ENCODE data around the gene RACK1.

The RACK1 gene

GRCh38 chr5:181221792-181222629 lies 21.7 kb downstream of the RACK1 start:
- H3K4me3 ChIP-seq (ENCODE audit: low read length), result peak overlapping the region; percentile 86
- DNase-seq (ENCODE audit: low read depth), result no peak

DNA sequence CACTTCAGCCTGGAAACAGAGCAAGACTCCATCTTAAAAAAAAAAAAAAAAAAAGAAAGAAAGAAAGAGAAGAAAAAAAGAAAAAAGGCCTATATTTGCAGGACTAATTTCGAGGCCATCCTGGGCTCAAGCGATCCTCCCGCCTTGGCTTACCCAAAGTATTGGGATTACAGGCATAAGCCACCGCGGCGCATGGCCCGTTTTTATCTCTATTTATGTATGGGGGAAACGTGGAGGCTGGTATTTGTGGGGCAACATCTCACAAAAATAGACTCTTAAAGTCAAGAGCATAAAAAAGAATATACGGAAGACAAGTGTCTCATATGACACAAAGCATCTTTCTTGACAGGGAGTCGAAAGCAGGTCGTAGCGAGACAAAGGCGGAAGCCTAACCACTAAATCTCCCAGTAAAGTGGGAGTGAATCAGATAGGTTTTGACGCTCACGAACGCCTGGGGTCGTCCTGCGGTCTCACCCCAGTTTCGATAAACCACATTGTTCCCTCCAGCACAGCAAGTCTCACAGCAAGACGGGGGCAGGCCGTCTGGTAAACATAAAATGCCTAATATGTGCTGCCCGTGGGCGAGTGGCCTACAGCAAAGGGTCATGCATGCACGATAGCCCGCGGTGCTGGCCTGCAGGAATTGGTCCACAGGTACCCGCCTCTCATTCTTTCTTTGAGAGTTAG lies 22.5 kb downstream of the RACK1 start:
- no peak for DNase-seq (ENCODE audit: low read depth)

More at GRCh38 chr5:181221792-181222629, 21.7 kb downstream of the RACK1 start:
- TF ChIP-seq, protein P1, sequence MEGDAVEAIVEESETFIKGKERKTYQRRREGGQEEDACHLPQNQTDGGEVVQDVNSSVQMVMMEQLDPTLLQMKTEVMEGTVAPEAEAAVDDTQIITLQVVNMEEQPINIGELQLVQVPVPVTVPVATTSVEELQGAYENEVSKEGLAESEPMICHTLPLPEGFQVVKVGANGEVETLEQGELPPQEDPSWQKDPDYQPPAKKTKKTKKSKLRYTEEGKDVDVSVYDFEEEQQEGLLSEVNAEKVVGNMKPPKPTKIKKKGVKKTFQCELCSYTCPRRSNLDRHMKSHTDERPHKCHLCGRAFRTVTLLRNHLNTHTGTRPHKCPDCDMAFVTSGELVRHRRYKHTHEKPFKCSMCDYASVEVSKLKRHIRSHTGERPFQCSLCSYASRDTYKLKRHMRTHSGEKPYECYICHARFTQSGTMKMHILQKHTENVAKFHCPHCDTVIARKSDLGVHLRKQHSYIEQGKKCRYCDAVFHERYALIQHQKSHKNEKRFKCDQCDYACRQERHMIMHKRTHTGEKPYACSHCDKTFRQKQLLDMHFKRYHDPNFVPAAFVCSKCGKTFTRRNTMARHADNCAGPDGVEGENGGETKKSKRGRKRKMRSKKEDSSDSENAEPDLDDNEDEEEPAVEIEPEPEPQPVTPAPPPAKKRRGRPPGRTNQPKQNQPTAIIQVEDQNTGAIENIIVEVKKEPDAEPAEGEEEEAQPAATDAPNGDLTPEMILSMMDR (conservative IDR thresholded peaks at IDR 0.05; ENCODE audit: low read depth, low read length), result no peak

GRCh38 chr5:181220178-181220515 lies 23.6 kb downstream of the RACK1 start:
- no peak overlapping the region for H3K4me3 ChIP-seq (ENCODE audit: low read length)
- DNase-seq (ENCODE audit: low read depth), result no peak
- TF ChIP-seq, protein P1 (conservative IDR thresholded peaks at IDR 0.05; ENCODE audit: low read depth, low read length), result no peak

More for the DNA sequence above, 22.5 kb downstream of the RACK1 start:
- H3K4me3 ChIP-seq (ENCODE audit: low read length), result peak overlapping the region; percentile 9
- TF ChIP-seq, protein P1 (conservative IDR thresholded peaks at IDR 0.05; ENCODE audit: low read depth, low read length), result no peak

GRCh38 chr5:181219262-181220177 lies 24.2 kb downstream of the RACK1 start:
- TF ChIP-seq, protein P1 (conservative IDR thresholded peaks at IDR 0.05; ENCODE audit: low read depth, low read length), result no peak
- no peak for DNase-seq (ENCODE audit: low read depth)
- no peak overlapping the region for H3K4me3 ChIP-seq (ENCODE audit: low read length)

DNA sequence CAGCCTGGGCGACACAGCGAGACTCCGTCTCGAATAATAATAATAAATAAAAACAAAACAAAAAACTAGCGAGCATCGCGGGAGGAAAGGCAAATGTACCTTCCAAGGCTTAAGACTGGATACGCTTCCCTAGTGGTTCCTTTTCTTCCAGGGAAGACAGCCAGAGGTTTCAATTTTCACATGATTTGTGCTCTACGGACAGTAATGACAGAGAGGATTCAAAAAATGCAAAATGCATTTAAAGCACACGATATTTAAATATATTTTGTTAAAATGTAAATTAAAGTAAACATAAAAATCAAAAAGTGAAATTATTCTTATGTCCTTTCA lies 24.9 kb downstream of the RACK1 start:
- peak overlapping the region; percentile 35 for H3K4me3 ChIP-seq (ENCODE audit: low read length)
- DNase-seq (ENCODE audit: low read depth), result no peak
- TF ChIP-seq, protein P1 (conservative IDR thresholded peaks at IDR 0.05; ENCODE audit: low read depth, low read length), result no peak

DNA sequence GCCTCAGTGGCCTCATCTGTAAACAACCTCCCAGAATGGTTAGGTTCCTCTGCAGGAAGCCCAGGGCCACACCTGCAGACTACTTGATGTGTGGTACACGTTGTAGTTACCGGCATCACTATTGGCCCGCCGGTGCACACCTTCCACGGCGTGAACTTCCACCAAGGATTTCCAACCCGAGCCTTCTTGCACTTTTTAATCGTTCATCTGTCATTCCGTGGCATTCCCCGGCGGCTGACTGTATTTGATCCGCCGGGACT lies 26.0 kb downstream of the RACK1 start:
- TF ChIP-seq, protein P1 (conservative IDR thresholded peaks at IDR 0.05; ENCODE audit: low read depth, low read length), result peak; percentile 0
- no peak for DNase-seq (ENCODE audit: low read depth)
- peak overlapping the region; percentile 52 for H3K4me3 ChIP-seq (ENCODE audit: low read length)
